Adrenal gland (tissue), 5 donors: ENCODE data around the gene DFFB.

Experiments used
- CTCF ChIP-seq, 6 experiments: fragments of 450-650 bp in 4 of 6; fragments of 200-600 bp in 2 of 6; sonication (generic) in 1 of 6; IDR thresholded peaks; 1 replicate in 5 of 6; 2 replicates in 1 of 6; pipeline versions ENCODE4 v1.5.1 to v1.8.0; 2016 to 2021; ENCODE audit warnings: antibody characterized with exemption in 6 of 6, mild to moderate bottlenecking in 2 of 6, moderate library complexity in 1 of 6
- POLR2A ChIP-seq, 2 donors: fragments of 450-650 bp; IDR thresholded peaks; one replicate each; pipeline ENCODE4 v1.6.1; 2017; ENCODE audit warnings: antibody characterized with exemption in 2 of 2, mild to moderate bottlenecking in 2 of 2, moderate library complexity in 1 of 2
- donor health status: DM: no; HTN: no; CAD: no.

DNA sequence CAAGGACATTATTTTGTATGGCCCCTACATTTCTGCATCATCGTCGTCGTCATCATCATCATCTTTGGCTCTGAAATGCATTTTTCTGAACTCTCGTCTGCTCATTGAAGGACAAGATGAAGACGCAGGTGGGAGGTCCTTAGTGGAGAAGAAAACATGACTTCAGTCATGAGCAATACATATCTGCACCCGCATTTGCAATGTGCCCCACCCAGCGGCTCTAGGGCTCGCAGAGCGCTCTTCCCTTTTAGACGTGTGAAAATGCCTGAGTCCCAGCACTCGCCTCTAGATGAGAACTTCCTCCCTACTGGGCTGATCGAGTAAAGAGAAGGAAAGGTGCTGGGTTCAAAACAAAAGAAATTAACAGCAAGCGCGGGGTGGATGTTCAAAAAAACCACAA lies 32.7 kb downstream of the DFFB start:
- TF ChIP-seq CTCF (IDR thresholded peaks at IDR 0.05) (no peak), POLR2A (IDR thresholded peaks at IDR 0.05) (no peak)
